Stomach (tissue), 4 donors: ENCODE data around the gene TGDS.

Source experiments
- CTCF ChIP-seq, 7 experiments: fragments of 450-650 bp in 4 of 7; fragments of 200-600 bp in 3 of 7; sonication (generic) in 3 of 7; IDR thresholded peaks; one replicate each; pipeline ENCODE4 v1.5.1; 2016 to 2019; ENCODE audit warnings: antibody characterized with exemption in 7 of 7, control low read depth in 2 of 7, mild to moderate bottlenecking in 1 of 7
- EP300 ChIP-seq: sonication (generic); formaldehyde crosslinking; IDR thresholded peaks from one replicate; pipeline ENCODE4 v1.6.1; 2017; ENCODE audit warnings: antibody characterized with exemption

- TF ChIP-seq CTCF (IDR thresholded peaks at IDR 0.05) (no peak), EP300 (no peak)
These were observed 7.4 kb downstream of the TGDS start for GRCh38 chr13:94588541-94588940.
